HG02623 (cell line): ENCODE data around the gene SARDH.
"Not testable (repeated sequence)": the region's sequence is repeated elsewhere in the genome, so short reads cannot be mapped to it uniquely, and the experiment has no call there.

Experiments
- ATAC-seq: cut with Tn5 transposase; IDR thresholded peaks from one replicate; pipeline ENCODE4 v1.9.1; 2021; ENCODE audit warnings: moderate library complexity; ENCODE audit not compliant: unreplicated experiment

SARDH gene

DNA sequence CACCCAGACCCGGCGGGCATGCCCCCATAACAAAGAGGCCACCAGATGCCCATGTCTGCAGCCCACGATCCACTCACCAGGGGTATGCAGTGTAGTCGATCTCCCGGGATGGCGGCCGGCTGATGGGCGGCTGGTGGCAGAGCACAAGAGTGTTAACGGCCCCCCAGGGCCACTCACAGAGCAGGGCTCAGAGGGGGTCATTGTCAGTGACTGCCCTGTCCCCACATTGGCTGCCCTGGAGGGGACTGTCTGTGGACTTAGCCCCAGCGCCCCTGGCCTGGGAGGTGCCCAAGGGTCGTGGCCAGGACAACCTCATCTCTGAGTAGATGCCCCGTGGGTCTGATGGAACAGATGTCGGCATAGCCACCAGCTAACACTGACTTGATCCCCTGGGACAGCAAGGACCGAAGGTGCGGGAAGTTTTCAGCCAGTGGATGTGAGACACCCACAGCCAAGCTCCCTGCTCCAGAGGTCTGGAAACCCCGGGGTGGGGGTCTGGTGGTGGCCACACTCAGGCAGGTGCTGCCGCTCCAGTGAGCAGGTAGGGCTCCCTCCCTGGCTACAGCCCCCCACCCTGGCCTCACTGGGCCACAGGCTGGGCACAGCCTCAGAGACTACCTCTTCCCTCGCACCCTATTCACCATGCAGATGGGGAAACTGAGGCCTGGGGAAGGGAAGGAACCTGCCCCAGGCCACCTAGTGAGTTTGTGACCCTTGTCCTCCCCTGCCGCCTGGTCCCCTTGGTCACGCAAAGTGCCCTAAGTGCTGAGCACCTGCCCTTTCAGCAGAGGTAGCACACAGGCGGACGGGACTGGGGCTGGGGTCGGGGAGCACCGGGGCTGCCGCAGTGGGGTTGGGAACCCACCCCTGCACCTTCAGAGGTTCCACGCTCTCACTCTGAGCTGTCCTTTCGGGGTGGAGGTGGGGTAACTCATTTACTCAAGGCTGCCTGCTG is 38.1 kb upstream of the SARDH start:
- ATAC-seq, result no peak

DNA sequence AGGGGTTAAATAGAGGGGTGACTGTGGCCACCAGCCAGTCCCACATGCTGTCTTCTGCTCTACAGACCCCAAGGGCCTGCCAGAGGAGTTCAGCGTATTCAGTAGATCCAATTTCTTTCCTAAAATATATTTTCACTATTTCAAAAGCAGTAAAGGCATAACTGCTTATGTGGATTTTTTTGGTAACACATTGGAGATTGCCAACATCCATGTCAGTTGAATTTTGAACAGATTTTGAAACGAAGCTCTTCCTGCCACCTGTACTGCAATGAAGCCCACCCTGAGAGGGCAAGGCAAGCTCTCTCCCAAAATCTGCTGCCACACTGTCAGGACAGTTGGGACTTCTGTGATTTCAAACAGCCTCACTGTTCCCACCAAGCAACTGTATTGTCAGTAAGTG is 37.1 kb upstream of the SARDH start:
- ATAC-seq, result no peak

DNA sequence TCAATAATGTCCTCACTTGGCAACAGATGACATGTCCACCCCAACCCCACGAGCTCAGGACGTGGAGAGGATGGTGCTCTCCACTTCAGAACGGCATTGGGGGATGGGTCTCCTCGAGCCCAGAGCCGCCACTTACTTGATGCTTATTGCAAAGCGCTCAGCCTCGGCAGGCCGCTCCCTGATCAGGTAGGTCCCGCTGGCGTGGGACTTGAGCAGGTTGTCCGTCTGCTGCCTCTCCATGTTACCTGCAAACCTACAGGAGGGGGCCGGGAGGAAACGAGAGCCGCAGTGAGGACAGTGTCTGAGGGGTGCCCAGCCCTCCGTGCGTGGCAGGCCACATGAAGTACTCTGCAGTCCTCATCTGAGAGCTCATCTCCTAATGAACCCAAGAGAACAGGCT is 36.6 kb upstream of the SARDH start:
- no peak for ATAC-seq

DNA sequence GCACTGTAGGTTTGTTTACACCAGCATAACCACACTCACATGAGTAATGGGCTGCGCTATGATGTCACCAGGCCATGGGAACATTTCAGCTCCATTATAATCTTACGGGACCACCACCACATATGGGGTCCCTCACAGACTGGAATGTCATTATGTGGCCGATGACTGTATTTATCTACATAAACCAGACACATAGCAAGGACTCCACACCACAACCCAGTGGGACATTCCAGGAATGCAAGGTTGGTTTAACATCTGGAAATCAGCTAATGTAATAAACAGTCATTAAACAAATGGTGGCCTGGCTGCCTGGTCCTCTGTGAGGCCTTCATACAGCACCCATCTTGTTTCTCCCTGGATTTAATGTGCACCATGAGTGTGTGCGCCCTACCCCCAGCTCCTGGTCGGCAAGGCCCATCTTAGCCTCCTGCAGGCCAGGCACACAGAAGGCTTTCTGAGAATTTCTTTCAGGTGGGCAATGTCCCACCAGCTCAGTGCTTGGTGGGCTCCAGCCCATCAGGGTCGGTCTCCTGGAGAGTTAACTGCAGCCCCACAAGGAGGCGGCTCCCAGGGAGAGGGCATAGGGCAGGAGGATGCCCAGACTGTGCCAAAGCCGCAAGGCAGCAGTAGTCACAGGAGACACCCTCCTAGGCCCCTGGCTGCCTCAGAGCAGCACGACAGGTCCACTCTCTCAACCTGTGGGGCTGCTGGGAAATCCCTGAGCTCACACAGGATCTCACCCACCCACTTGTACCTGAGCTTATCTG is 35.9 kb upstream of the SARDH start:
- ATAC-seq, result no peak

DNA sequence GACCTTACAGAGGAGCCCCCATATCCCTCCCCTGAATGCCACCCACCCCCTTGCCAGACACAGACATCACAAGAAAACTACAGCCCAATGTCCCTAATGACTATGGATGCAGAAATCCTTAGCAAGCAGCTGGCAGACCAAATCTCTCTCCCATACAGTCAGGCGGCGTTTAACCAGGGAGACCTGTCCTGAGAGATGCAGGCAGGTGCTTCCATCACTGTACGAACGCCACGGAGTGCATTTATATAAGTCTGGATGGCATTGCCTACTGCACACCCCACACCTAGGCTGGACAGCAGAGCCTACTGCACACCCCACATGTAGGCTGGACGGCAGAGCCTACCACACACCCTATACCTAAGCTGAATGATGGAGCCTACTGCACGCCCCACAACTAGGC is 34.4 kb upstream of the SARDH start:
- ATAC-seq, result no peak

DNA sequence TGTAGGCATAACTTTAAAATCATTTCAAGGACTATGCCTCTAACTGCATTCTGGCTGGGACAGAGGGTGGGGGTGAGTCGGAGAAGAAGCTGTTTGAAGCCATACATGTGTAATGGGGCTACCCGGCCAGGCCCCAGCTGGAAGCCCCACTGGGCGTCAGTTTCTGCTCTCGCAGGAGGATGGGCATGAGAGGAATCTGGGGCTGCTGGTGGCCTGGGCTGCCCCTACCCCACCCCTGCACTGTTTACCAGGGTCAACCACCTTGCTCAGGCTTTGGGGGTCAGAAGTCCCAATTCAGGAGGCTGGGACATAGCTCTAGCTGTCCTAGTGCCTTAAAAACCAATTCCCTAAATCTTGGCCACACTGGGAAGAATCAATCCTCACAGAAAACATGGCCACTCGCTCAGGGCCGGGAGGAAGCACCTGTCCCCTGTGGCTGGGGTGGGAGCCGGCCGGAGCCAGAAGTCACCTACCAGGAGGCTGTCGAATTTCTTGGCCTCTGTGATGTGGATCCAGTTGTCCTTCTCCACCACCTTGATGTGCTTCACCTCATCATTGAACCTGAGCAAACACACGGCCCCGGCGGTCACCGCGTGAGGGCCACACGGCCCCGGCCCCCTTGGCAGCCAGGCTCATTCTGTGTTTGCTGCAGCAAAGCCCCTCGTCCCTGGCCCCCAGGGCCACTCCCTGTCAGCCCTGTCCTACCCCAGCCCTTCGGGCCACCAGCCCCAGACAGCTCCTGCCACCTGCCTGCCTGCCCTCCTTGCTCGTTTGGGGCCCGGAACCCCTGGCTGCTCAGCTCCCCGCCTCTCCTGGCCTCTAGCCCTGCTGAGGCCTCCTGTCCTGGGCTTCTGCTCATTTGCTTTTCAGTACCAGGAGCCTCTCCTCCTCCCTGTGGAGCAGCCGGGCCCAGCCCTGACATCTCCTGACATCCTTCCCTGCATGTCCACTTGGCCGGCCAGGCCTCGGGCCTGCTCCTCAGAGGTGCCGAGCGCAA is 33.6 kb upstream of the SARDH start:
- no peak for ATAC-seq

DNA sequence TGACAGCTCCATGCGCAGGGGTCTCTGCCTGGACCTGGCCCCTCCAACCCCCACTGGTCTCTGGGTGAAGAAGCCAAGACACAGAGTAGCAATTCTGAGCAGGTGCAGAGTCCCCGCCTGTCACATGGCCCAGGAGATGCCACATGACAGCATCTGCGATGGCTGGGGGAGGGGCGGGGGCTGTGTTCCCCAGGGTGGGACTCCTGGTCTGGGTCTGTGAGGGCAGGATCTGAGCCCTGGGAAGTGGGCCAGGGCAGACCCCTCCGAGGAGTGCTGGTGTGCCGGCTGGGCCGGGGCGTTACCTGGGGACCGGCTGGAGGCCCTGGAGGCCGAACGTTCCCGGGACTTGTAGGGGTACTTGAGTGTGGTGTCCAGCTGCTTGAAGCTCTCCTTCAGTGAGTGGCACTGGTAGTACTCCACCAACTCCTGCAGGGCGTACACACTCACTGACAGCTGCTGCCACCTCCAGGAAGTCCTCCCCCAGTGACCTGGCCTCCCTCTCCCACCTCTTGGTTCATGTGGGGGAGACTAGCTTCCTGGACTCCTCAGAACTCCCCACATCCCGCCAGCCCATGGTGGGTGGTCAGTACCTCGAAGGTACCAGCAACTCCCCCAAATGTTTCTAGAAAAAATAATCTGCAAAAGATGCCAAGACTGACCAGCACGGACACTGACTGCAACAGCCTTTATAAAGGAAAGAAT is 32.1 kb upstream of the SARDH start:
- ATAC-seq, result no peak

DNA sequence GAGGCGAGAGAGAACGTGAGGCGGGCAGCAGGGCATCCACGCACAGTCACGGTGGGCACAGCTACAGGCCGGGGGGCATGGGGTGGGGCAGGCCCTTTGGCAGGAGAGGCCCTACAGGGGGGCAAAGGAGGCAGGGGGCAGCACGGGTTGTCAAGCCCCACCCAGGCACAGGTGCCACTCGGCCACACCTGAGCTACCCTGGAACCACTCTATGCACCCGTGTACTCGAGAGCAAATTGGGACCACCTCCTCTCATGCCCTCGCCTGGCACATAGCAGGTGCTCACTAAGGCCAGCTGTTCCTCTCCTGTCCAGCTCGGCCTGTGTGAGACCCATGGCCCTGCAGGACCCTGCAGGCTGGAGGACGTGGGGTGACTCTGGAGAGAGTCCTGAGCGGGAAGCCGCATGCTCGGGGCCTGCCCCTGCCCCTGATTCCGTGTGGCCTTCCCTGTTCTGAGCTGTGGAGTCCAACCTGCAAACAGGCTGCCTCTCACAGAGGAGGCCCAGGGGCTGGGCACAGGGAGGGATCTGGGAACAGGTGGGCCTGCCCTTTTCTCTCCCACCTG is 31.4 kb upstream of the SARDH start:
- ATAC-seq, result no peak

DNA sequence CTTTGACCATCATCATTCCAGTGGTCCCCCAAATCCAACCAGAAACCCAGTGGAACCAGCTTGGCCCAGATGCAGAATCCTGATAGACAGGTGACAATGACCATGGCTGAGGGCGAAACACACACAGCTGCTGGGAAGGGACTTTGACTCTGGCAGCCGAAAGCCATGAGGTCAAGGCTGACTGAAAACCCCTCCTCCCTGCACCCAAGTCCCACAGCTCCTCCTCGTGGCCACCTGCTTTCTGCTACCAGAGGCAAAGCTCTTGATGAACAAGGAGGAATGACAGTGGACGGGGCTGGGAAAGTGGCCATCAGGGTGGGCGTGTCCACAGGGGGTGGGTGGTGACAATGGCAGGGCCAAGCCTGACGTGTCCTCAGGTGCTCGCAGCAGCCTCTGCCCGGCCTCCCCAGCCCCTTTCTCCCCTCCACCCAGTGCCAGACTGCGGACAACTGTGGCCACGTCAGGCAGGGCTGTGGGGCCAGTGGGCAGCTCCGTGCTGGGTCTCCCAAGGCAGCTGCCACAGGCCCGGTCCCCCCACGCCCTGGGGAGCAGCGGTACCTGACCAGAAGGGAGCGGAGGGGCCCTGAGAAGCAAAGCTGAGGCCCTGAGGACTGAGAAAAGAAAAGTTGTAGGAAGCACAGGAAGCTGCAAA is 30.8 kb upstream of the SARDH start:
- ATAC-seq, result no peak

DNA sequence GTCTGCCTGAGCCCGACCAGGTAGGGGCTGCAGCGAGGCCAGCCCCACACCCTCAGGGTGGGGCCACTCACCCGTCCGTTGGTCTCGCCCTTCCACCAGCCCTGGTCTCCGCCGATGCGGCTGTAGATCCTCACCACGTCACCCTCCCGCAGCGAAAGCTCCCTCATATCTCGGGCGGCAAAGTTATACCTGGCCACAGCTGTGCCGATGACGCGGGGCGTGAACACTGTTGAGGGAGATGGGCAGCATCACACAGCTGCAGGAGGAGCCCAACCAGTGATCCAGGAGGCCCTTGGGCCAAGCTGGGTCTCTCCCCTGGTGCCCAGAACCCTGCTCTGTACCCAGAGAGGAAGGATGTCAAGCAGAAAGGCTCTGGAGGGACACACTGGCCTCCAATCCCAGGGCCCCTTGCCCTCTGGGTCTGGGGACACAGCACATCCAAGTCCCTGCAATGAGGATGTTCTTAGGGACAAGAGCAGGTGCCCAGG is 30.3 kb upstream of the SARDH start:
- ATAC-seq, result no peak

DNA sequence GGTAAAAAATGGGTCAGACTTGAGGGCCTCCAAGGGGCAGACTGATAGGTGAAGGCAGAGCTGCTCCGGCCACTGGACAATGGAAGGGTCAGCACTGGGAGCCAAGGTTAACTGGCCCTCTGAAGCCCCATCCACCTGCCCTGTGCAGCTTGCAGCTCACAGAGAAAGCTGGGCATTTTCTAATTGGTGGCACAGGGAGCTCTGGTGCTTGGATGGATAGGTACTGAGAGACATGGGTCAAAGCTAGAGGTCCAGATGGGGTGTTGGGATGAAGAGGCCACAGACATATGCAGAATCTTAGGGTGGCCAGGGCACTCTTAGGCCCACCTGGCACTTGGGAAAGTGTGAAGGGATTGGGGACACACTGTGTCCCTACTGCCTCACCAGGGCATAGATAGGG is 29.5 kb upstream of the SARDH start:
- no peak for ATAC-seq

DNA sequence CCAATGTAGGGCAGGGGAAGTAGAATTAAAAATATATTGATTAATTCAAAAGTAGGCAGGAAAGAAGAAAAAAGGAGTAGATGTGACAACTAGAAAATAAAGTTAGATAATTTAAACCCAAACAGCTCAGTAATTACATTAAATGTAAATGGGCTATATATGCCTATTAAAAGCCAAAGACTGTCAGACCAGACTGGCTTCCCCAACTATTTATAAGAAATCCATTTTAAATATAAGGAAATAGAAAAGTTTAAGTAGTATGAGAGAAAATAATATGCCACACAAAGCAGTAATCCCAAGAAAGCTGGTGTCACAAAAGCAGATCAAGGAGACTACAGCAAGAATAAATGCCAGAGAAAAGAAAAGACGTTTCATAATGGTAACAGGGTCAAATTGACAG is 28.9 kb upstream of the SARDH start:
- no peak for ATAC-seq

DNA sequence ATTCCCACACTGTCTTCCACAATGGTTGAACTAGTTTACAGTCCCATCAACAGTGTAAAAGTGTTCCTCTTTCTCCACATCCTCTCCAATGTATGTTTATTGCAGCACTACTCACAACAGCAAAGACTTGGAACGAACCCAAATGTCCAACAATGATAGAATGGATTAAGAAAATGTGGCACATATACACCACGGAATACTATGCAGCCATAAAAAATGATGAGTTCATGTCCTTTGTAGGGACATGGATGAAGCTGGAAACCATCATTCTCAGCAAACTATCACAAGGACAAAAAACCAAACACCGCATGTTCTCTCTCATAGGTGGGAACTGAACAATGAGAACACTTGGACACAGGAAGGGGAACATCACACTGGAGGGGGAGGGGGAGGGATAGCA is 28.1 kb upstream of the SARDH start:
- ATAC-seq, result not testable (repeated sequence)

DNA sequence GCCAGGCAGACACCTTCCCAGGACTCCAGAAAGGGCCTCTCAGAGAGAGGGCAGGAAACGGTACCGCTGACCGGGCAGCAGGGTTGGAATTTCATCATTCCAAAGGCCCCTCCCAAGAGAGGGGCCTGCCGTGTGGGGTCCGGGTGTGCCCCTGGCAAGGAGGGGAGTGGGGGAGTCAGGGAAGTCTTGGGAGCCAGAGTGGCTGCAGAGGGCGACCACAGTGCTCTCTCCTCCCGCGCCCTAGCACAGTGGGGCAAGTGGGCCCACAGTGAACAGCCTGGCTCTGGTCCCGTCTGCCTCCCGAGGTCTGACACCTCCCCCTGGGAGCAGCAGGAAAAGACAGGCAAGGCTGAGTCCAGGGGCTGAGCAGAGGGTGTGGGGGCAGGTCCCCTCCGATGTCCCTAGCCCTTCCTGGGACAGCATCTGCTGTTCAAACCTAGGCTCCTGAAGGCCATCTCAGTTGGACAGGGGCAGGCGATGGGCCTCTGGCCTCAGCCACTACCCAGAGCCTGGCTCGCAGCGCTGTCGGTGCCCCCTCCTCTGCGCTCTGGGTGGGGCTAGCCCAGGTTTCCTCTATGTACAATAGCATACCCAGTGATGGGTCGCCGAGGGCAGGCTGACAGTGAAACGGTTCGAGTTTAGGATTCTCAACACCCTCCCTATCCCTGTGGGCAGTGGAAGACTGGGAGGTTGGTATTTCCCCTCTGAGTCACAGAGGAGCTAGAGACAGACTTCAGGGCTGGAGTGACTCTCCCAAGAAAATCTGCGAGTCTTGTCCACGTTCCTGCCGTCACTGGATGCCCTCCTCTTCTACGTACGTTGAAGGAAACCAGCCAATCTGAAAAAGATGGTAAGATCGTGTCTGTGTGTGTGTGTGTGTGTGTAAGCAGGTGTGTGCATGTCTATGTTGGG is 25.4 kb upstream of the SARDH start:
- ATAC-seq, result no peak

DNA sequence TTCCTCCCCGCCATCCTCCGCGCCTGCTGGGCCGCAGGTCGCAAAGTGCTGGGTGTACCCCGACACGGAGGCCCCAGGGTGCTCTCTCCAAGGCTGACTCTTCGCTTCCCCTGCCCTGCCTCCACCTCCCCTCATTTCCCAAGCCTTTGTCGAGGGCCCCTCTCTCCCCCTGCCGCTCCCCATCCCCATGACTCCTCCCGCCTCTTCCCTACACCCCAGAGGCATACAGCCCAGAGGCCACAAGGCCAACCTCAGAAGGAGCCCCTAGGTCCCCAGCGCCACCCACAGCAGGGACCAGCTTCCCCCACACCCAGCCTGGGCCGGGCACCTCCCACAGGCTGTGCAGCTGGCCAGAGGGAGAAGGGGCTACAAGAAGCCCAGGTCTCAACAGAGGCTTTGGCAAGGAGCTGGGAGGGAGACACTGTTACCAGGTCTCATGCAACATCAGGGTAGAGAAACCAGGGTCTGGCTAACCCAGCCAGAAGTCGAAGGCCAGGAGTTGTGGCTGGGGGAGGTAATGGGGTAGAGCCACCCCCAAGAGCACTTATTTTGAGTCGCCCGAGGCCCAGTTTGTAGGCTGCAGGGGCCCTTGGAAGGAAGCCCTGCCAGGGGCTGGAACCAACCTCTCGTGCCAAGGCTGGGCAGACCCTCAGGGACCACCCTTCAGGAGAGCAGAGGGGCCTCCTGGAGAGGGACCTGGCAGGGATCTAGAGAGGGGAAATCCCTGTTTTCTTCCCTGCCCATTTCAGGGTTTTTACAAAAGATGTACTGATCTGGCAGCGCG is 24.5 kb upstream of the SARDH start:
- no peak for ATAC-seq

DNA sequence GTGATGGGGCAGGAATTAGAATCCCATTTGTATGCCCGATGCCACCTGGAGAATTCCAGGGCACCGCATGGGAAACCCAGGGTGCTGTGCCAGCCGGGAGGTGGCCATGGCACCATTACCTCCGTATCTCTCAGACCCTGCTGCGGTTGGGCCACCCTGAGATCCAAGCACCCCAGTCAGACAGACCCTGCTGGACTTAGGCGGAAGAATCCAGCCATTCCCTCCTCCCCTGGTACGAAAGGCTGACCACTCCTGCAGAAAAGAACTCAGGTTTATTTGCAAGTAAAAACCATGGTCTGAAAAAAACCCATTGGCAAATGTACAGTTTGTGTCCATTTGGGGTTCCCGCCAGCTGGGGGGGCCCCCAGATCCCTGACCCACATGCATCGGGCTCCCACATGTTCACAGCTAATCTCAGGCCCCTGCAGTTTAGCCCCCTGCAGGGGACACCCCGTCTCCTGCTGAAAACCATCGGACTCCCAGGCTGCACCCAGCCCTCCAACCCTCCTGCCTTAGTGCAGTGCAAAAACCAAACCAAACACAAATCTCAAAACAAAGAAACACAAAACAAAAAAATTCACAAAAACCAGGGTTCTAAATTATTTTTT is 23.6 kb upstream of the SARDH start:
- ATAC-seq, result no peak

DNA sequence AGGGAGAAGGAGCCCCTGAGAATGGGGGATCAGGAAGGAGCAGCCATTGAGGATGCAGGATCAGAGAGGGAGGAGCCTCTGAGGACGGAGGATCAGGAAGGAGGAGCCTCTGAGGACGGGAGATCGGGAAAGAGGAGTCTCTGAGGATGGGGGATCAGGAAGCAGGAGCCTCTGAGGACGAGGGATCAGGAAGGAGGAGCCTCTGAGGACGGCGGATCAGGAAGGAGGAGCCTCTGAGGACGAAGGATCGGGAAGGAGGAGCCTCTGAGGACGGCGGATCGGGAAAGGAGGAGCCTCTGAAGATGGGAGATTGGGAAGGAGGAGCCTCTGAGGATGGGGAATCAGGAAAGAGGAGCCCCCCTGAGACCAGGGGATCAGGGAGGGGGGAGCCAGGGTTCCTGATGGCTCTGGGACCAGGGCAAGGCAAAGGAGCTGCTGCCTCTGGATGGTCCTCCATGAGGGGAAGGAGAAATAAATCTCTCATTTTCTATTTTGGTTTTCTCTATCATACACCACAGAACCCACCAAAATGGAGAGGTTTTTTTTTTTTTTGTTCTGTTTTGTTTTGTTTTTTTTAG is 22.6 kb upstream of the SARDH start:
- ATAC-seq, result no peak
